Ovary (tissue), 9 donors: ENCODE measurements around the gene GPR156. TPM values are rescaled to one million over a fixed set of nuclear protein-coding genes. Genes with fewer than 3 reads are reported as not detected.

Source experiments
- DNase-seq, 5 donors: peaks; one replicate each; pipeline ENCODE4 v3.0.0-alpha.2; 2019 to 2020
- H3K27ac ChIP-seq, 2 donors: fragments of 200-600 bp; one replicate each; pipeline versions ENCODE4 v1.5.1 to v1.8.0; 2019 to 2022
- H3K27me3 ChIP-seq: fragments of 200-600 bp; one replicate; pipeline ENCODE4 v1.8.0; 2022
- H3K36me3 ChIP-seq: fragments of 200-600 bp; sonication (generic); one replicate; pipeline ENCODE4 v1.5.1; 2019
- H3K4me1 ChIP-seq: one replicate; pipeline ENCODE4 v1.8.1; 2013; ENCODE audit warnings: mild to moderate bottlenecking, moderate library complexity; ENCODE audit not compliant: insufficient read depth
- H3K4me3 ChIP-seq: fragments of 200-600 bp; sonication (generic); one replicate; pipeline ENCODE4 v1.5.1; 2017
- H3K9me3 ChIP-seq, 2 donors: fragments of 200-600 bp in 1 of 2; sonication (generic) in 1 of 2; one replicate each; pipeline versions ENCODE4 v1.5.1 to v1.8.1; 2013 to 2019; ENCODE audit warnings: mild to moderate bottlenecking in 1 of 2, moderate library complexity in 1 of 2
- EP300 ChIP-seq: sonication (generic); formaldehyde crosslinking; IDR thresholded peaks from one replicate; pipeline ENCODE4 v1.6.1; 2017; ENCODE audit warnings: antibody characterized with exemption
- POLR2A ChIP-seq: fragments of 450-650 bp; IDR thresholded peaks from one replicate; pipeline ENCODE4 v1.6.1; 2017; ENCODE audit warnings: antibody characterized with exemption, mild to moderate bottlenecking, moderate library complexity
- WGBS, 3 donors: extraction: QIAGEN DNeasy Blood & Tissue Kit in 1 of 3; methylation state at CpG; one replicate each; pipeline versions ENCODE4 v1.1.5 to v1.1.7; 2013 to 2017; 5-methylcytosine and 5-hydroxymethylcytosine counted together
- intact Hi-C, 4 donors: fragments of 100-400 bp; cut with DNase I; formaldehyde crosslinking; loops; one replicate each; pipeline versions ENCODE4 v1.11.0 to v1.15.1; 2022 to 2023
- polyA plus RNA-seq, 2 donors: library from polyadenylated mRNA; stranded (reverse); fragments of 200-250 nt in 1 of 2; fragments of 350-450 nt in 1 of 2; fragmentation: Illumina TruSeq in 1 of 2; extraction: RNeasy Lipid Tissue Mini Kit (QIAGEN cat#74804) in 1 of 2; gene quantifications; one replicate each; pipeline ENCODE4 v1.2.3, GENCODE V29; 2013 to 2014
- total RNA-seq, 7 donors: library from RNA; depleted of rRNA in 2 of 7; stranded (reverse); fragments of >200 nt in 2 of 7; fragmentation: NEBNext Ultra II Directional in 3 of 7; extraction: Animal tissue kit (Norgen Biotek cat#: 25700) in 3 of 7; gene quantifications; one replicate each; pipeline versions ENCODE4 v1.1.0 to v1.2.4, GENCODE V29; 2016 to 2023
- TF ChIP-seq, protein P1 (sequence below), 3 donors: fragments of 450-650 bp in 2 of 3; fragments of 200-600 bp in 1 of 3; IDR thresholded peaks; one replicate each; pipeline versions ENCODE4 v1.5.1 to v1.8.0; 2016 to 2022; ENCODE audit warnings: antibody characterized with exemption in 3 of 3, mild to moderate bottlenecking in 1 of 3
- donor health status: DM: no; HTN: no; CAD: no; lungs with moderate emphysema.
- donor health status: DM: no; HTN: no; CAD: no.
- donor health status: Bipolar disorder and iron deficiency.
- donor health status: DM: yes; HTN: yes; CAD: no.
- donor health status: DM: no; HTN: no; CAD: no.
- donor health status: DM: yes; HTN: yes; CAD: no.

Gene GPR156
- total and polyA plus RNA-seq, 9 donors, result 0.24 to 3.5 (median 1.4) TPM

DNA sequence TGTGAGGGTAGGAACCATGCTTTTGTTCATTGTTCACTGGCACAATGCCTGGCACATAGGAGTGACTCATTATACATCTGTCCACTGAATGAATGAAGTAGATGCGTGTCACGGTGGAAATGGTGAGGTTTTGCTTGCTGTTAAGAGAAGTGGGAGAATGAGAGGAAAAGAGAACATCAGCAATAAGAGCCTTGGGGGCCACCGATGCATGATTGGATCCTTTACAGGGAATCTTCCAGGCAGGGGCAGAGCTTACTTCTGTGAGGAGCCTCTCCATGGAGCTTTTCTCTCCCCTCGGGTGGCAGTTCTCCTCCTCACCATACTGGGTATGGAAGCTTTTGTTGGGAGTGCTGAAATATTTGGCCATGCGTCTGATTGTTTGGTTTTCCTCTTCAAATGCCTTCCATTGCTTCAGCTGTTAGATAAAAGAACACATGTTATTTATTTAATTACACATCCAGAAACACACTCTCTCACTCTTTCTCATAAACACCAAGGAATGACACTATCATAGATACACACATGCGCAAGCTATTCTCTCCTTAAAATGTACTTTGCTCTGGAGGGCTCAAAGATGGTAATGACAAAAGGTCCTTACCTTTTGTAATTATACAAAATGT lies 111.9 kb downstream of the GPR156 start:
- no peaks in the 10 kb centered on the region for H3K27me3 ChIP-seq
- no peaks in the 10 kb centered on the region for H3K9me3 ChIP-seq
- H3K4me1 ChIP-seq, result no peaks in the 10 kb centered on the region
- intact Hi-C loops, result no loop called here
- H3K4me3 ChIP-seq, result no peak overlapping the region
- TF ChIP-seq EP300, result no peak
- TF ChIP-seq, protein P1, sequence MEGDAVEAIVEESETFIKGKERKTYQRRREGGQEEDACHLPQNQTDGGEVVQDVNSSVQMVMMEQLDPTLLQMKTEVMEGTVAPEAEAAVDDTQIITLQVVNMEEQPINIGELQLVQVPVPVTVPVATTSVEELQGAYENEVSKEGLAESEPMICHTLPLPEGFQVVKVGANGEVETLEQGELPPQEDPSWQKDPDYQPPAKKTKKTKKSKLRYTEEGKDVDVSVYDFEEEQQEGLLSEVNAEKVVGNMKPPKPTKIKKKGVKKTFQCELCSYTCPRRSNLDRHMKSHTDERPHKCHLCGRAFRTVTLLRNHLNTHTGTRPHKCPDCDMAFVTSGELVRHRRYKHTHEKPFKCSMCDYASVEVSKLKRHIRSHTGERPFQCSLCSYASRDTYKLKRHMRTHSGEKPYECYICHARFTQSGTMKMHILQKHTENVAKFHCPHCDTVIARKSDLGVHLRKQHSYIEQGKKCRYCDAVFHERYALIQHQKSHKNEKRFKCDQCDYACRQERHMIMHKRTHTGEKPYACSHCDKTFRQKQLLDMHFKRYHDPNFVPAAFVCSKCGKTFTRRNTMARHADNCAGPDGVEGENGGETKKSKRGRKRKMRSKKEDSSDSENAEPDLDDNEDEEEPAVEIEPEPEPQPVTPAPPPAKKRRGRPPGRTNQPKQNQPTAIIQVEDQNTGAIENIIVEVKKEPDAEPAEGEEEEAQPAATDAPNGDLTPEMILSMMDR (IDR thresholded peaks at IDR 0.05), result no peak
- TF ChIP-seq POLR2A, result no peak
- 66 to 76% (median 75%) methylated on average over 6 of the region's 6 CpGs for WGBS, 3 donors
- H3K27ac ChIP-seq, result no peak overlapping the region
- H3K36me3 ChIP-seq, result no peaks in the 10 kb centered on the region
- no peak for DNase-seq

DNA sequence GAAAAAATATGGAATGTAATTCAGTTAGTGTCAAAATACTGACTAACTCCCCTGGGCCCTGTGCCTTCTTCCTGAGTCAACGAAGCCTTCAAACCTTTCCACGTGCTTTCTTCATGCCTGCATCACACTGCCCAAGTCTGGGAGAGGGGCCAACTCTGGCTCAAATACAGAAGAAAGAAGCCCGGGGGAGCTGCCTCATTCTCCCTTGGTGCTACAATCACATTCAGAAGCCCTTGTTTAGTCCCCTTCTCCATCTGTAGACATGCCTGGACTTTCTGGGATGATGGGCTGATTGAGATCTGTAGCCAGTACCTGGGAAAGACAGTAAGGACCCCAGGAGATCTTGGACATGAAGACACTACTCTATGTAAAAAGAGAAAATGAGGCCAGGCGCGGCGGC lies 113.0 kb downstream of the GPR156 start:
- peak in 1 of 5 donors; percentile 18 for DNase-seq
- intact Hi-C loops, result no loop called here
- 43 to 48% (median 47%) methylated on average over 6 of the region's 6 CpGs for WGBS, 3 donors
- H3K27me3 ChIP-seq, result no peaks in the 10 kb centered on the region
- TF ChIP-seq EP300 (no peak), POLR2A (no peak)
- TF ChIP-seq, protein P1 (IDR thresholded peaks at IDR 0.05), result no peak
- no peak overlapping the region for H3K4me3 ChIP-seq
- H3K9me3 ChIP-seq, result no peaks in the 10 kb centered on the region
- H3K27ac ChIP-seq, result no peak overlapping the region
- no peaks in the 10 kb centered on the region for H3K4me1 ChIP-seq
- no peaks in the 10 kb centered on the region for H3K36me3 ChIP-seq

DNA sequence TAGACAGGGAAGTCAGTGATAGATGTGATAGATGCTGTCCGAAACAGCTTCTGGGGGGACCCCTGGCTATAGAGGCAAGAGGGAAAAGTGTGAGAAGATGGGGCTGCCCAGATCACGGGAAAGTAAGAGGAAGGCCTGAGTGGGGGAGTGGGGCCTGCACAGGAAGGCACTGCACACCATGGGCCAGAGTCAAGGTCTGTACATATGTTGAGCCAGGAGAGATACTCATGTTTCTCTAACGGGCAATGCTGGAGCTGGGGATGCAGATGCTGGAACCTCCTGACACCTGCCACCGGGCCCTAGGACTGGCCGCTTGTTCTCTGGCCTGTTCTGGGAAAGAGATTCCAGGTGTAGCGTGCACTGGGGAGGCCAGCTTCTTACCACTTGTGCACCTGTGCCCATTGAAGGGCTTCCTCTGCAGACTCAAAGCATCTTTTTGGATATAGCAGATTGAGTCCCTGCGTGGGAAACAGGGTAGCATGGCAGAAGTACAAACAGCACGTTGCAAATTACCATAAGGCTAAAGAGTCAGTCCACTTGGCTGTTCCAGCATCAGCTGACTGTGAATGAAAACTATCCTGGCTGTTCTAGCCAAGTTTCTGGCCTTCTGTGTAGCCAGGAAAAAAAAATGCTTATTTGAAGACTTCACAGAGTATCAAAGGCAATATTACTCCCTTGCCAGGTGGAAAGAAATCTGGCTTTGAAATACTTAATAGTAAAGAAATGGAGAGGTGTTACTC lies 113.7 kb downstream of the GPR156 start:
- TF ChIP-seq, protein P1 (IDR thresholded peaks at IDR 0.05), result no peak
- intact Hi-C loops, result no loop called here

DNA sequence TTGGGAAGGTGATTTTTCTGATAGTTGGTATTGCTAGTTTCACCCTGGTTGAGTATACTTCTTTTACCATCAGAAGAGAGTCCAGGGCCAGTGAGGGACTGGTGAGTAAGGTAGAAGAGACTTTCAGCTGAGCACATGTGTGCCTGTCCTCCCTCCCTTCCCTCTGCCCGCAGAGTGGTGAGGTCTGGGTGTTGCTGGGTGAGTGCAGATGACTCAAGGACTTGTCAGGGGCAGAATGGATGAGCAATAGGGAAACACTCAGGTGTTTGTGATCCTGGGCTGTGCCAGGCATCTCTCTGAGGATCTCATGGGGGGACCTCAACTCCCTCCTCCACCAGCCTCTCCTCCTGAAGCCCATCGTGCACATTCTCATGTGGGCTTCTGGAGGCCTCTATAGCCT lies 114.8 kb downstream of the GPR156 start:
- no peak for DNase-seq
- Histone ChIP-seq H3K9me3 (no peaks in the 10 kb centered on the region), H3K4me1 (no peaks in the 10 kb centered on the region), H3K36me3 (no peaks in the 10 kb centered on the region), H3K4me3 (no peak overlapping the region), H3K27ac (no peak overlapping the region), H3K27me3 (no peaks in the 10 kb centered on the region)
- TF ChIP-seq EP300 (no peak), POLR2A (no peak)
- TF ChIP-seq, protein P1 (IDR thresholded peaks at IDR 0.05), result no peak
- 77 to 90% (median 88%) methylated on average over 2 of the region's 2 CpGs for WGBS, 3 donors
- intact Hi-C loops, result no loop called here

More for the DNA sequence above, 113.7 kb downstream of the GPR156 start:
- no peaks in the 10 kb centered on the region for H3K9me3 ChIP-seq
- 69 to 71% (median 70%) methylated on average over 8 of the region's 8 CpGs for WGBS, 3 donors
- DNase-seq, result no peak
- H3K4me3 ChIP-seq, result no peak overlapping the region
- no peak overlapping the region for H3K27ac ChIP-seq
- H3K27me3 ChIP-seq, result no peaks in the 10 kb centered on the region
- no peaks in the 10 kb centered on the region for H3K4me1 ChIP-seq
- H3K36me3 ChIP-seq, result no peaks in the 10 kb centered on the region
